WTC11 (cell line): ENCODE results near the gene ZBTB18. TPM values are rescaled to one million over a fixed set of nuclear protein-coding genes. Genes with fewer than 3 reads are reported as not detected.

ENCODE experiments used
- ATAC-seq: fragments of 200-7000 bp; cut with Tn5 transposase; 2 replicates; pipeline ENCODE4 v1.10.0; 2021; ENCODE audit warnings: mild to moderate bottlenecking, moderate library complexity
- CTCF ChIA-PET: fragments of 300-600 bp; sonication (Branson Sonifier 250); formaldehyde crosslinking; loops from one replicate; lab custom pipeline; 2021; ENCODE audit warnings: antibody characterized with exemption; lab: Charles Lee
- POLR2A ChIA-PET: fragments of 350-600 bp; sonication (Branson Sonifier 250); formaldehyde crosslinking; loops from one replicate; lab custom pipeline; 2021; ENCODE audit warnings: antibody characterized with exemption; lab: Charles Lee
- DNase-seq: peaks from one replicate; pipeline ENCODE4 v3.0.0; 2021; ENCODE audit warnings: low spot score
- H3K27ac Mint-ChIP-seq: 2 replicates; pipeline ENCODE4 v1.8.0; 2021; ENCODE audit warnings: mixed read lengths
- H3K27me3 Mint-ChIP-seq: 2 replicates; pipeline ENCODE4 v1.8.0; 2021; ENCODE audit warnings: low read depth, mild to moderate bottlenecking, moderate library complexity, mixed read lengths
- H3K36me3 Mint-ChIP-seq: 2 replicates; pipeline ENCODE4 v1.8.0; 2021; ENCODE audit warnings: mixed read lengths
- H3K4me1 Mint-ChIP-seq: 2 replicates; pipeline ENCODE4 v1.8.0; 2022; ENCODE audit warnings: mixed read lengths
- H3K4me3 Mint-ChIP-seq: 2 replicates; pipeline ENCODE4 v1.8.0; 2021; ENCODE audit warnings: mild to moderate bottlenecking, moderate library complexity, mixed read lengths
- H3K9me3 Mint-ChIP-seq: 2 replicates; pipeline ENCODE4 v1.8.0; 2021; ENCODE audit warnings: mixed read lengths
- CREB1 ChIP-seq: sonication (generic); formaldehyde crosslinking; IDR thresholded peaks from 2 replicates; pipeline ENCODE4 v1.8.0; 2023; ENCODE audit warnings: mild to moderate bottlenecking, missing genetic modification reagents
- CREM ChIP-seq: sonication (generic); formaldehyde crosslinking; IDR thresholded peaks from 2 replicates; pipeline ENCODE4 v1.8.1; 2022; ENCODE audit warnings: mild to moderate bottlenecking, missing genetic modification reagents, moderate library complexity
- JAZF1 ChIP-seq: fragments of 250-450 bp; sonication (Bioruptor Pico); IDR thresholded peaks from 2 replicates; pipeline ENCODE4 v1.9.0; 2021; ENCODE audit warnings: moderate library complexity, mild to moderate bottlenecking, inconsistent platforms
- JUN ChIP-seq: sonication (generic); formaldehyde crosslinking; IDR thresholded peaks from 2 replicates; pipeline ENCODE4 v1.8.0; 2023; ENCODE audit warnings: mild to moderate bottlenecking, missing genetic modification reagents
- NFE2L1 ChIP-seq: sonication (generic); formaldehyde crosslinking; IDR thresholded peaks from 2 replicates; pipeline ENCODE4 v1.8.1; 2023; ENCODE audit warnings: missing genetic modification reagents
- NFYB ChIP-seq: sonication (generic); formaldehyde crosslinking; conservative IDR thresholded peaks from 2 replicates; pipeline ENCODE4 v1.8.0; 2022; ENCODE audit warnings: low read depth, missing genetic modification reagents
- OVOL2 ChIP-seq: fragments of 250-450 bp; sonication (Bioruptor Pico); IDR thresholded peaks from 2 replicates; pipeline ENCODE4 v1.9.0; 2021; ENCODE audit warnings: mild to moderate bottlenecking, borderline replicate concordance
- RORB ChIP-seq: fragments of 250-450 bp; sonication (Bioruptor Pico); IDR thresholded peaks from 2 replicates; pipeline ENCODE4 v1.9.0; 2021; ENCODE audit warnings: mild to moderate bottlenecking
- TEAD1 ChIP-seq: sonication (generic); formaldehyde crosslinking; IDR thresholded peaks from 2 replicates; pipeline ENCODE4 v1.8.0; 2022; ENCODE audit warnings: mild to moderate bottlenecking, missing genetic modification reagents
- ZNF263 ChIP-seq: sonication (generic); formaldehyde crosslinking; IDR thresholded peaks from 2 replicates; pipeline ENCODE4 v1.8.1; 2022; ENCODE audit warnings: low read depth, mild to moderate bottlenecking, moderate library complexity, missing genetic modification reagents
- ZNF317 ChIP-seq: sonication (generic); formaldehyde crosslinking; IDR thresholded peaks from 2 replicates; pipeline ENCODE4 v1.8.1; 2023; ENCODE audit warnings: low read depth, mild to moderate bottlenecking, moderate library complexity, missing genetic modification reagents, borderline replicate concordance
- total RNA-seq: library from RNA; stranded (reverse); gene quantifications from 3 replicates; pipeline ENCODE4 v1.2.3, GENCODE V29; 2021
- TF ChIP-seq, protein P1 (sequence below): sonication (generic); formaldehyde crosslinking; IDR thresholded peaks from 2 replicates; pipeline ENCODE4 v1.8.1; 2023; ENCODE audit warnings: mild to moderate bottlenecking, missing genetic modification reagents
- TF ChIP-seq, protein P2 (sequence below): fragments of 250-450 bp; sonication (Bioruptor Pico); IDR thresholded peaks from 2 replicates; pipeline ENCODE4 v1.9.0; 2021; ENCODE audit warnings: moderate library complexity, mild to moderate bottlenecking, inconsistent platforms, borderline replicate concordance
- TF ChIP-seq, protein P3 (sequence below): fragments of 250-450 bp; sonication (Bioruptor Pico); IDR thresholded peaks from 2 replicates; pipeline ENCODE4 v2.1.2; 2022; ENCODE audit warnings: mild to moderate bottlenecking, moderate library complexity
- TF ChIP-seq, protein P4 (sequence below): sonication (generic); formaldehyde crosslinking; IDR thresholded peaks from 2 replicates; pipeline ENCODE4 v1.8.1; 2022; ENCODE audit warnings: mild to moderate bottlenecking, moderate library complexity, missing genetic modification reagents
- TF ChIP-seq, protein P5 (sequence below): sonication (generic); formaldehyde crosslinking; IDR thresholded peaks from 2 replicates; pipeline ENCODE4 v1.8.1; 2022; ENCODE audit warnings: mild to moderate bottlenecking, missing genetic modification reagents, moderate library complexity, borderline replicate concordance
- TF ChIP-seq, protein P6 (sequence below): sonication (generic); formaldehyde crosslinking; IDR thresholded peaks from 2 replicates; pipeline ENCODE4 v1.8.1; 2023; ENCODE audit warnings: mild to moderate bottlenecking, missing genetic modification reagents
- TF ChIP-seq, protein P7 (sequence below): fragments of 250-450 bp; sonication (Bioruptor Pico); IDR thresholded peaks from 2 replicates; pipeline ENCODE4 v1.9.0; 2021; ENCODE audit warnings: mild to moderate bottlenecking

ZBTB18 gene
- total RNA-seq, 1 experiment from 2014 or later = 16.0 TPM

DNA sequence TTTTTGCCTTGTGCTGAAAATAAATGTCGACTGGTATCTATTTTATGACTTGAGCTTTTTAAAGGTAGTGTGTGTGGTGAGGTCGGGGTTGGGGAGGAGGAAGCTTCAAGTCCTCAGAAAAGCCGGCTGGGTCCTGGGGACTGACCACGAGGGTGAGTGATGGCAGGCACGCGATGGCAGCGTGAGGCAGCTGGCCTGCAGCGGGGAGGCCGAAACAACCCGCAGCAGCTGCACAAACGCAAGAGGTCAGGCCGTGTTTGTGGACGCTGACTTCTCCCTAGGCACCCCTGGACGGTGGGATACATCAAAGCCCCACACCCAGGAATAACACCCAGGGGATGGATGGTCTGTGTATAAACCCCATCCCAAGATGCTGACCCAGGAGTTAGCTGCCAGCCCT is 51.4 kb downstream of the ZBTB18 start (continued):
- TF ChIP-seq, protein P1, sequence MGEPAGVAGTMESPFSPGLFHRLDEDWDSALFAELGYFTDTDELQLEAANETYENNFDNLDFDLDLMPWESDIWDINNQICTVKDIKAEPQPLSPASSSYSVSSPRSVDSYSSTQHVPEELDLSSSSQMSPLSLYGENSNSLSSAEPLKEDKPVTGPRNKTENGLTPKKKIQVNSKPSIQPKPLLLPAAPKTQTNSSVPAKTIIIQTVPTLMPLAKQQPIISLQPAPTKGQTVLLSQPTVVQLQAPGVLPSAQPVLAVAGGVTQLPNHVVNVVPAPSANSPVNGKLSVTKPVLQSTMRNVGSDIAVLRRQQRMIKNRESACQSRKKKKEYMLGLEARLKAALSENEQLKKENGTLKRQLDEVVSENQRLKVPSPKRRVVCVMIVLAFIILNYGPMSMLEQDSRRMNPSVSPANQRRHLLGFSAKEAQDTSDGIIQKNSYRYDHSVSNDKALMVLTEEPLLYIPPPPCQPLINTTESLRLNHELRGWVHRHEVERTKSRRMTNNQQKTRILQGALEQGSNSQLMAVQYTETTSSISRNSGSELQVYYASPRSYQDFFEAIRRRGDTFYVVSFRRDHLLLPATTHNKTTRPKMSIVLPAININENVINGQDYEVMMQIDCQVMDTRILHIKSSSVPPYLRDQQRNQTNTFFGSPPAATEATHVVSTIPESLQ = no peak
- no peak for TF ChIP-seq OVOL2 (CRISPR knock-in tag)
- no peak for TF ChIP-seq NFYB (CRISPR knock-in tag)
- TF ChIP-seq, protein P2, sequence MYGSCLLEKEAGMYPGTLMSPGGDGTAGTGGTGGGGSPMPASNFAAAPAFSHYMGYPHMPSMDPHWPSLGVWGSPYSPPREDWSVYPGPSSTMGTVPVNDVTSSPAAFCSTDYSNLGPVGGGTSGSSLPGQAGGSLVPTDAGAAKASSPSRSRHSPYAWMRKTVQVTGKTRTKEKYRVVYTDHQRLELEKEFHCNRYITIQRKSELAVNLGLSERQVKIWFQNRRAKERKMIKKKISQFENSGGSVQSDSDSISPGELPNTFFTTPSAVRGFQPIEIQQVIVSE (CRISPR knock-in tag) = no peak

DNA sequence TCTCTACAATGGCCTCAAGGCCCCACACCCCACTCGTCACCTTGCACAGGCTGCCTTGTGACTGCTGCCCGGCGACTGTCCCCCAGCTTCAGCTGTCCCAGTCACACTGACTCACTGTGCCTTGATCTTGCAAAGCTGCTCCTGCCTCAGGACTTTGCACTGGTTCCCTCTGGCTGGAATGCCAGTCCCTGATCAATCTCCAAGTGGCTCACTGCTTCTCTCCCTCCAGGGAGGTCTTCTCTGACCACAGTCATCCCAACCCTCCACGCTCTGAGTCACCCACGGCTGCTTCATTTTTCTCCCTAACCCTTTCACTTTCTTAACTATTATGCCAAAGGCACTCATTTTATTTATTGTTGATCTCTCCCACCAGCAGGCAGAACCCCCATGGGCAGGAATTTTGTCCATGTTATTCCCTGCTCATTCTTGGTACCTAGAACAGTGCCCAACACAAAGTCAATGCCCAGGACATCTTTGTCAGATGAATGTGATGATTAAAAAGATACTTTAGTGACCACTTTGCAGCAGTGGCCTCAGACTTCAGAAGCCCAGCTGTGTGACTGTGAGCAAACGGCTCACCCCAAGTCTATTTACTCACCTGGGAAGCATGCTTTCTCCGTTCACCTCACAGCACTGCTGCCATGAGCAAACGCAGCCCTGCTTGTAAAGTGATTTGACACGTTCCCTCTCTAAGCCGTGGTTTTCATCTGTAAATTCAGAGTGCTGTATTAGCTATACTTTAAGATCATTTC is 53.4 kb downstream of the ZBTB18 start:
- H3K4me3 Mint-ChIP-seq = no peak overlapping the region
- ChIA-PET POLR2A (no interaction called here), CTCF (no interaction called here)
- H3K36me3 Mint-ChIP-seq = no peaks in the 10 kb centered on the region
- H3K27ac Mint-ChIP-seq = no peak overlapping the region
- 0 out of 2 replicates have a peak, but pooled peaks cover 7% of the 10 kb centered on the region for H3K4me1 Mint-ChIP-seq
- TF ChIP-seq, protein P3, sequence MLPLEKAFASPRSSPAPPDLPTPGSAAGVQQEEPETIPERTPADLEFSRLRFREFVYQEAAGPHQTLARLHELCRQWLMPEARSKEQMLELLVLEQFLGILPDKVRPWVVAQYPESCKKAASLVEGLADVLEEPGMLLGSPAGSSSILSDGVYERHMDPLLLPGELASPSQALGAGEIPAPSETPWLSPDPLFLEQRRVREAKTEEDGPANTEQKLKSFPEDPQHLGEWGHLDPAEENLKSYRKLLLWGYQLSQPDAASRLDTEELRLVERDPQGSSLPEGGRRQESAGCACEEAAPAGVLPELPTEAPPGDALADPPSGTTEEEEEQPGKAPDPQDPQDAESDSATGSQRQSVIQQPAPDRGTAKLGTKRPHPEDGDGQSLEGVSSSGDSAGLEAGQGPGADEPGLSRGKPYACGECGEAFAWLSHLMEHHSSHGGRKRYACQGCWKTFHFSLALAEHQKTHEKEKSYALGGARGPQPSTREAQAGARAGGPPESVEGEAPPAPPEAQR (CRISPR knock-in tag) = no peak
- TF ChIP-seq JUN (CRISPR knock-in tag) = no peak
- TF ChIP-seq, protein P4, sequence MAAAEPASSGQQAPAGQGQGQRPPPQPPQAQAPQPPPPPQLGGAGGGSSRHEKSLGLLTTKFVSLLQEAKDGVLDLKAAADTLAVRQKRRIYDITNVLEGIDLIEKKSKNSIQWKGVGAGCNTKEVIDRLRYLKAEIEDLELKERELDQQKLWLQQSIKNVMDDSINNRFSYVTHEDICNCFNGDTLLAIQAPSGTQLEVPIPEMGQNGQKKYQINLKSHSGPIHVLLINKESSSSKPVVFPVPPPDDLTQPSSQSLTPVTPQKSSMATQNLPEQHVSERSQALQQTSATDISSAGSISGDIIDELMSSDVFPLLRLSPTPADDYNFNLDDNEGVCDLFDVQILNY (CRISPR knock-in tag) = no peak
- no peak for TF ChIP-seq CREM (CRISPR knock-in tag)
- TF ChIP-seq CREB1 = no peak
- TF ChIP-seq TEAD1 (CRISPR knock-in tag) = no peak
- TF ChIP-seq JAZF1 (CRISPR knock-in tag) = no peak
- no peaks in the 10 kb centered on the region for H3K9me3 Mint-ChIP-seq
- no peak for ATAC-seq
- no peak for DNase-seq
- no peaks in the 10 kb centered on the region for H3K27me3 Mint-ChIP-seq

DNA sequence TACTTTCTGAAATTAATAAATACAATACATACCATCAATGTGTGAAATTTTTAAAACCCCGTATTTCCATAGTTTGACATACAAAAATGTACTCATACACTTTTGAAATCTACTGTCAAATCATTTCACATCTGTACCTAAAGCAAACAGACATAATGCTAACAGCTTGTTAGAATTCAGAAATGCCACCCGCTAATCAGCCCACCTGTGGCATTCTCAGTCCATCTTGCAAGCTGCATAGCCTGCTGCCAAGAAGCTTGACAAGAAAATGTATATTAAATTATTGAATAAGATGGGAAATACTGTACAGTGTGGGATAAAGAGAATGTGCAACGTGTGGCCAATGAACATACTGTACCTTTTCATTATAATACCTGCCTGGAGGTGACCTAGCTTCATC is 55.1 kb downstream of the ZBTB18 start:
- Mint-ChIP-seq H3K27ac (no peak overlapping the region), H3K27me3 (no peaks in the 10 kb centered on the region), H3K36me3 (no peaks in the 10 kb centered on the region), H3K9me3 (no peaks in the 10 kb centered on the region), H3K4me3 (no peak overlapping the region), H3K4me1 (0 out of 2 replicates have a peak, but pooled peaks cover 3% of the 10 kb centered on the region)
- no peak for DNase-seq
- no peak for ATAC-seq
- ChIA-PET POLR2A (no interaction called here), CTCF (interaction anchor here (0.7 kb wide), 1 partner anchor 121 kb away, joined by 5 read pairs; no protein-coding TSS in a partner anchor)
- TF ChIP-seq, protein P5, sequence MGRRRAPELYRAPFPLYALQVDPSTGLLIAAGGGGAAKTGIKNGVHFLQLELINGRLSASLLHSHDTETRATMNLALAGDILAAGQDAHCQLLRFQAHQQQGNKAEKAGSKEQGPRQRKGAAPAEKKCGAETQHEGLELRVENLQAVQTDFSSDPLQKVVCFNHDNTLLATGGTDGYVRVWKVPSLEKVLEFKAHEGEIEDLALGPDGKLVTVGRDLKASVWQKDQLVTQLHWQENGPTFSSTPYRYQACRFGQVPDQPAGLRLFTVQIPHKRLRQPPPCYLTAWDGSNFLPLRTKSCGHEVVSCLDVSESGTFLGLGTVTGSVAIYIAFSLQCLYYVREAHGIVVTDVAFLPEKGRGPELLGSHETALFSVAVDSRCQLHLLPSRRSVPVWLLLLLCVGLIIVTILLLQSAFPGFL = no peak
- no peak for TF ChIP-seq TEAD1 (CRISPR knock-in tag)
- TF ChIP-seq, protein P6, sequence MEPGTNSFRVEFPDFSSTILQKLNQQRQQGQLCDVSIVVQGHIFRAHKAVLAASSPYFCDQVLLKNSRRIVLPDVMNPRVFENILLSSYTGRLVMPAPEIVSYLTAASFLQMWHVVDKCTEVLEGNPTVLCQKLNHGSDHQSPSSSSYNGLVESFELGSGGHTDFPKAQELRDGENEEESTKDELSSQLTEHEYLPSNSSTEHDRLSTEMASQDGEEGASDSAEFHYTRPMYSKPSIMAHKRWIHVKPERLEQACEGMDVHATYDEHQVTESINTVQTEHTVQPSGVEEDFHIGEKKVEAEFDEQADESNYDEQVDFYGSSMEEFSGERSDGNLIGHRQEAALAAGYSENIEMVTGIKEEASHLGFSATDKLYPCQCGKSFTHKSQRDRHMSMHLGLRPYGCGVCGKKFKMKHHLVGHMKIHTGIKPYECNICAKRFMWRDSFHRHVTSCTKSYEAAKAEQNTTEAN = no peak
- no peak for TF ChIP-seq RORB (CRISPR knock-in tag)
- TF ChIP-seq ZNF317 (CRISPR knock-in tag) = no peak
- no peak for TF ChIP-seq ZNF263 (CRISPR knock-in tag)
- TF ChIP-seq NFE2L1 = no peak
- TF ChIP-seq, protein P7, sequence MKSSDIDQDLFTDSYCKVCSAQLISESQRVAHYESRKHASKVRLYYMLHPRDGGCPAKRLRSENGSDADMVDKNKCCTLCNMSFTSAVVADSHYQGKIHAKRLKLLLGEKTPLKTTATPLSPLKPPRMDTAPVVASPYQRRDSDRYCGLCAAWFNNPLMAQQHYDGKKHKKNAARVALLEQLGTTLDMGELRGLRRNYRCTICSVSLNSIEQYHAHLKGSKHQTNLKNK (CRISPR knock-in tag) = no peak
- TF ChIP-seq, protein P2 (CRISPR knock-in tag) = no peak
- TF ChIP-seq, protein P1 = no peak
